Lower leg skin (tissue), 4 donors: ENCODE data around the gene TMEM163. TPM values are rescaled to one million over a fixed set of nuclear protein-coding genes. Genes with fewer than 3 reads are reported as not detected.
A peak's percentile ranks its signal among the peaks of the same experiment; 100 is the strongest.
"Not testable (repeated sequence)": the region's sequence is repeated elsewhere in the genome, so short reads cannot be mapped to it uniquely, and the experiment has no call there.

Experiments used
- DNase-seq, 2 donors: peaks; one replicate each; pipeline ENCODE4 v3.0.0-alpha.2; 2019; ENCODE audit warnings: low spot score in 2 of 2
- H3K4me3 ChIP-seq: fragments of 200-600 bp; sonication (generic); 2 replicates; pipeline ENCODE4 v1.5.1; 2017; ENCODE audit warnings: mild to moderate bottlenecking, low read depth; ENCODE audit not compliant: poor library complexity, severe bottlenecking
- CTCF ChIP-seq, 3 donors: fragments of 450-650 bp; IDR thresholded peaks; one replicate each; pipeline ENCODE4 v1.5.1; 2016; ENCODE audit warnings: antibody characterized with exemption in 3 of 3, mild to moderate bottlenecking in 3 of 3, moderate library complexity in 2 of 3
- POLR2A ChIP-seq, 2 donors: fragments of 450-650 bp; IDR thresholded peaks; one replicate each; pipeline ENCODE4 v1.6.1; 2016 to 2017; ENCODE audit warnings: antibody characterized with exemption in 2 of 2, mild to moderate bottlenecking in 1 of 2, moderate library complexity in 1 of 2
- WGBS, 2 donors: methylation state at CpG; one replicate each; pipeline ENCODE4 v1.1.5; 2018; 5-methylcytosine and 5-hydroxymethylcytosine counted together
- intact Hi-C: fragments of 100-400 bp; cut with DNase I; formaldehyde crosslinking; loops from one replicate; pipeline ENCODE4 v1.15.0; 2023; ENCODE audit warnings: low total_unique reads
- total RNA-seq, 4 donors: library from RNA; depleted of rRNA; stranded (reverse); fragments of >200 nt; gene quantifications; one replicate each; pipeline ENCODE4 v1.1.0, GENCODE V29; 2016

TMEM163 gene
- total RNA-seq, 4 donors from 2014 or later = 0.19 to 0.46 TPM; not detected in 2

GRCh38 chr2:134489732-134490384, 228.9 kb downstream of the TMEM163 start:
- intact Hi-C loops = no loop called here
- H3K4me3 ChIP-seq = no peak overlapping the region
- peak in 1 of 2 donors; percentile 72 for DNase-seq
- WGBS, 2 donors = 83% methylated on average over 11 of the region's 11 CpGs
- TF ChIP-seq CTCF (IDR thresholded peaks at IDR 0.05) = no peak
- no peak for TF ChIP-seq POLR2A (IDR thresholded peaks at IDR 0.05)

GRCh38 chr2:134482766-134483340, 235.9 kb downstream of the TMEM163 start:
- DNase-seq = peak in 1 of 2 donors; percentile 57
- intact Hi-C loops = no loop called here
- no peak overlapping the region for H3K4me3 ChIP-seq
- TF ChIP-seq CTCF (IDR thresholded peaks at IDR 0.05) = no peak
- 88 to 95% methylated on average over 14 to 15 of the region's 15 CpGs for WGBS, 2 donors

- intact Hi-C loops = no loop called here
- no peak overlapping the region for H3K4me3 ChIP-seq
- TF ChIP-seq CTCF (IDR thresholded peaks at IDR 0.05) (no peak), POLR2A (IDR thresholded peaks at IDR 0.05) (no peak)
- peak in 1 of 2 donors; percentile 10 for DNase-seq
- WGBS, 2 donors = 73 to 84% methylated on average over 6 of the region's 6 CpGs
These were observed 236.6 kb downstream of the TMEM163 start for GRCh38 chr2:134482131-134482723.

- intact Hi-C loops = no loop called here
- no peak overlapping the region for H3K4me3 ChIP-seq
- DNase-seq = peak in 1 of 2 donors; percentile 48
- no peak for TF ChIP-seq CTCF (IDR thresholded peaks at IDR 0.05)
- no peak for TF ChIP-seq POLR2A (IDR thresholded peaks at IDR 0.05)
- WGBS, 2 donors = 89% methylated on average over 4 of the region's 4 CpGs
These were observed 239.0 kb downstream of the TMEM163 start for GRCh38 chr2:134479696-134480330.

- H3K4me3 ChIP-seq, intact Hi-C loops: not testable (repeated sequence)
- DNase-seq = peak in 1 of 2 donors; percentile 18
- 87 to 90% methylated on average over 8 of the region's 8 CpGs for WGBS, 2 donors
These were observed 241.8 kb downstream of the TMEM163 start for GRCh38 chr2:134476982-134477381.

- no peak for TF ChIP-seq POLR2A (IDR thresholded peaks at IDR 0.05)
- intact Hi-C loops = no loop called here
- H3K4me3 ChIP-seq = no peak overlapping the region
- 96 to 97% methylated on average over 8 of the region's 8 CpGs for WGBS, 2 donors
- peak in 1 of 2 donors; percentile 62 for DNase-seq
These were observed 248.1 kb downstream of the TMEM163 start for GRCh38 chr2:134470561-134471168.
